H1 (cell line): ENCODE results near the gene GRIN3A. TPM values are rescaled to one million over a fixed set of nuclear protein-coding genes. Genes with fewer than 3 reads are reported as not detected.

Experiments
- CTCF ChIA-PET: fragments of 300-600 bp; sonication (Branson Sonifier 250); formaldehyde crosslinking; loops from one replicate; lab custom pipeline; 2021; ENCODE audit not compliant: partially characterized antibody; lab: Charles Lee
- POLR2A ChIA-PET: fragments of 300-600 bp; sonication (Branson Sonifier 250); formaldehyde crosslinking; loops from one replicate; lab custom pipeline; 2021; ENCODE audit warnings: inconsistent platforms; ENCODE audit not compliant: partially characterized antibody; lab: Charles Lee
- DNase-seq, 2 experiments: peaks; one replicate each; pipeline versions ENCODE4 v3.0.0 to v3.0.0-alpha.2; 2010 to 2022; ENCODE audit warnings: low spot score in 2 of 2, low read depth in 1 of 2, mixed read lengths in 1 of 2
- FAIRE-seq: peaks from 2 replicates; lab custom pipeline; 2011; peaks lifted over from hg19 to GRCh38; lab: Jason Lieb, UNC
- H2AFZ ChIP-seq: 2 replicates; pipeline ENCODE4 v1.8.1; 2012; ENCODE audit warnings: low read length, inconsistent platforms
- H2AK5ac ChIP-seq: 2 replicates; pipeline ENCODE4 v1.6.1; 2013; ENCODE audit warnings: low read depth, low read length
- H2BK120ac ChIP-seq: replicated peaks from 2 replicates; pipeline ENCODE3; 2013; ENCODE audit warnings: low read depth, low read length, inconsistent platforms
- H2BK12ac ChIP-seq: 2 replicates; pipeline ENCODE4 v1.6.1; 2013; ENCODE audit warnings: low read depth, low read length
- H2BK15ac ChIP-seq: 2 replicates; pipeline ENCODE4 v1.6.1; 2013; ENCODE audit warnings: low read length
- H2BK20ac ChIP-seq: 2 replicates; pipeline ENCODE4 v1.6.1; 2013; ENCODE audit warnings: low read length
- H2BK5ac ChIP-seq: 2 replicates; pipeline ENCODE4 v1.6.1; 2013; ENCODE audit warnings: low read depth, low read length
- H3K14ac ChIP-seq: 2 replicates; pipeline ENCODE4 v1.6.1; 2013; ENCODE audit warnings: inconsistent platforms; ENCODE audit not compliant: insufficient read length
- H3K18ac ChIP-seq: 2 replicates; pipeline ENCODE4 v1.6.1; 2013; ENCODE audit warnings: low read length; ENCODE audit errors: extremely low read depth
- H3K23ac ChIP-seq: 2 replicates; pipeline ENCODE4 v1.6.1; 2013; ENCODE audit warnings: inconsistent platforms; ENCODE audit not compliant: insufficient read length
- H3K23me2 ChIP-seq: 2 replicates; pipeline ENCODE4 v1.6.1; 2013; ENCODE audit warnings: low read depth, low read length
- H3K27ac ChIP-seq: 2 replicates; pipeline ENCODE4 v1.6.1; 2011; ENCODE audit warnings: low read depth, low read length, inconsistent platforms
- H3K27me3 ChIP-seq, 4 experiments: replicated peaks in 1 of 4; 1 replicate in 1 of 4; 2 replicates in 3 of 4; pipeline versions ENCODE4 v1.6.1 to v1.8.1; 2011 to 2013; ENCODE audit warnings: low read length in 3 of 4, mild to moderate bottlenecking in 3 of 4, inconsistent platforms in 2 of 4, mixed read lengths in 2 of 4, moderate library complexity in 1 of 4; ENCODE audit not compliant: control insufficient read depth in 3 of 4, insufficient read depth in 3 of 4; ENCODE audit errors: extremely low read depth in 1 of 4
- H3K36me3 ChIP-seq, 4 experiments: 2 replicates each; pipeline versions ENCODE4 v1.6.1 to v1.8.1; 2011 to 2013; ENCODE audit warnings: mild to moderate bottlenecking in 4 of 4, low read length in 3 of 4, moderate library complexity in 2 of 4, control low read depth in 1 of 4, inconsistent platforms in 1 of 4; ENCODE audit not compliant: insufficient read depth in 4 of 4, control insufficient read depth in 2 of 4
- H3K4ac ChIP-seq: replicated peaks from 2 replicates; pipeline ENCODE3; 2013; ENCODE audit warnings: low read length, low read depth, mixed read lengths, inconsistent platforms; ENCODE audit not compliant: insufficient read length
- H3K4me1 ChIP-seq, 4 experiments: replicated peaks in 1 of 4; 1 replicate in 1 of 4; 2 replicates in 3 of 4; pipeline versions ENCODE4 v1.6.1 to v1.8.1; 2011 to 2013; ENCODE audit warnings: low read length in 3 of 4, inconsistent platforms in 2 of 4, mixed read lengths in 1 of 4; ENCODE audit not compliant: insufficient read depth in 4 of 4, control insufficient read depth in 3 of 4
- H3K4me2 ChIP-seq, 2 experiments: 2 replicates each; pipeline versions ENCODE4 v1.6.1 to v1.8.1; 2011 to 2013; ENCODE audit warnings: low read depth in 2 of 2, low read length in 2 of 2, control low read depth in 1 of 2, inconsistent platforms in 1 of 2, mild to moderate bottlenecking in 1 of 2; ENCODE audit not compliant: insufficient read depth in 1 of 2
- H3K4me3 ChIP-seq, 4 experiments: fragments of 200-600, 300-600 bp in 1 of 4; sonication (generic), shearing (Covaris generic), sonication (Bioruptor Twin) in 1 of 4; 2 replicates each; pipeline versions ENCODE4 v1.5.1 to v1.8.1; 2011 to 2016; ENCODE audit warnings: low read length in 4 of 4, low read depth in 3 of 4, control low read depth in 2 of 4, inconsistent platforms in 2 of 4, mild to moderate bottlenecking in 2 of 4, mixed read lengths in 1 of 4, moderate library complexity in 1 of 4; ENCODE audit not compliant: insufficient read depth in 2 of 4; ENCODE audit errors: extremely low read depth in 1 of 4
- H3K56ac ChIP-seq: replicated peaks from 2 replicates; pipeline ENCODE3; 2013; ENCODE audit warnings: low read depth, mild to moderate bottlenecking, mixed read lengths, low read length, inconsistent platforms; ENCODE audit not compliant: insufficient read length
- H3K79me1 ChIP-seq: 2 replicates; pipeline ENCODE4 v1.6.1; 2013; ENCODE audit warnings: low read depth, low read length, control low read depth
- H3K79me2 ChIP-seq, 2 experiments: 2 replicates each; pipeline versions ENCODE4 v1.6.1 to v1.8.1; 2012 to 2013; ENCODE audit warnings: low read length in 2 of 2, mild to moderate bottlenecking in 2 of 2, inconsistent platforms in 1 of 2; ENCODE audit not compliant: insufficient read depth in 2 of 2, control insufficient read depth in 1 of 2
- H3K9ac ChIP-seq, 4 experiments: replicated peaks in 1 of 4; 1 replicate in 1 of 4; 2 replicates in 3 of 4; pipeline versions ENCODE4 v1.6.1 to v1.8.1; 2011 to 2013; ENCODE audit warnings: low read depth in 3 of 4, low read length in 3 of 4, control low read depth in 2 of 4, mild to moderate bottlenecking in 2 of 4, moderate library complexity in 2 of 4, inconsistent platforms in 1 of 4; ENCODE audit errors: extremely low read depth in 1 of 4
- H3K9me3 ChIP-seq, 2 experiments: 2 replicates each; pipeline versions ENCODE4 v1.6.1 to v1.8.1; 2012 to 2013; ENCODE audit warnings: mild to moderate bottlenecking in 2 of 2, moderate library complexity in 2 of 2, control low read depth in 1 of 2, inconsistent platforms in 1 of 2, low read depth in 1 of 2, low read length in 1 of 2, mixed read lengths in 1 of 2; ENCODE audit not compliant: insufficient read depth in 2 of 2
- H4K20me1 ChIP-seq, 2 experiments: replicated peaks in 1 of 2; 2 replicates each; pipeline versions ENCODE3 to v1.8.1; 2011 to 2013; ENCODE audit warnings: inconsistent platforms in 2 of 2, low read length in 2 of 2, mild to moderate bottlenecking in 1 of 2; ENCODE audit not compliant: insufficient read depth in 2 of 2, control insufficient read depth in 1 of 2
- H4K5ac ChIP-seq: 2 replicates; pipeline ENCODE4 v1.6.1; 2013; ENCODE audit warnings: low read length, low read depth, mixed read lengths, inconsistent platforms; ENCODE audit not compliant: insufficient read length
- H4K8ac ChIP-seq: 2 replicates; pipeline ENCODE4 v1.8.0; 2013; ENCODE audit warnings: mild to moderate bottlenecking, moderate library complexity, low read length, inconsistent platforms; ENCODE audit not compliant: insufficient read depth; ENCODE audit errors: extremely low read depth
- H4K91ac ChIP-seq: replicated peaks from 2 replicates; pipeline ENCODE3; 2013; ENCODE audit warnings: low read length, mixed read lengths, inconsistent platforms; ENCODE audit not compliant: insufficient read length
- EGR1 ChIP-seq: IDR thresholded peaks from 2 replicates; pipeline ENCODE4 v1.6.1; 2011; ENCODE audit warnings: low read depth, low read length, borderline replicate concordance
- KDM5A ChIP-seq: fragments of 200-600 bp; IDR thresholded peaks from 2 replicates; pipeline ENCODE4 v1.7.1; 2012; ENCODE audit warnings: mild to moderate bottlenecking, low read length, inconsistent platforms, mixed read lengths
- MAFK ChIP-seq: IDR thresholded peaks from 2 replicates; pipeline ENCODE4 v1.6.1; 2012; ENCODE audit warnings: low read depth, mild to moderate bottlenecking, improper control_type of control experiment, low read length
- POU5F1 ChIP-seq: IDR thresholded peaks from 2 replicates; pipeline ENCODE4 v1.6.1; 2011; ENCODE audit warnings: low read depth, mild to moderate bottlenecking, low read length, moderate library complexity
- SAP30 ChIP-seq: fragments of 300-600 bp; sonication (generic); IDR thresholded peaks from 2 replicates; pipeline ENCODE4 v1.7.1; 2012; ENCODE audit warnings: low read length, moderate library complexity, mild to moderate bottlenecking, inconsistent platforms; ENCODE audit not compliant: insufficient read depth, insufficient replicate concordance
- SIN3A ChIP-seq, 2 experiments: IDR thresholded peaks in 1 of 2; conservative IDR thresholded peaks in 1 of 2; 2 replicates each; pipeline ENCODE4 v1.6.1; 2011 to 2012; ENCODE audit warnings: low read length in 2 of 2, improper control_type of control experiment in 1 of 2, low read depth in 1 of 2, mild to moderate bottlenecking in 1 of 2
- SP2 ChIP-seq: IDR thresholded peaks from 2 replicates; pipeline ENCODE4 v1.6.1; 2012; ENCODE audit warnings: mild to moderate bottlenecking, low read length, inconsistent platforms
- SUZ12 ChIP-seq: fragments of 200-600 bp; sonication (generic); IDR thresholded peaks from 2 replicates; pipeline ENCODE4 v1.6.1; 2012; ENCODE audit warnings: mild to moderate bottlenecking, inconsistent platforms, low read length, moderate library complexity, mixed read lengths
- WGBS, 2 experiments: shearing (Covaris generic) in 1 of 2; methylation state at CpG; one replicate each; pipeline versions ENCODE4 v1.1.6 to v1.1.7; 2013 to 2015; ENCODE audit warnings: low lambda C conversion rate in 2 of 2, mixed read lengths in 2 of 2, inconsistent platforms in 1 of 2, low coverage in 1 of 2, missing lambda C conversion rate in 1 of 2; ENCODE audit not compliant: insufficient replicate concordance in 2 of 2, insufficient coverage in 1 of 2, insufficient read length in 1 of 2; ENCODE audit errors: extremely low coverage in 1 of 2, missing lambda C conversion rate in 1 of 2; 5-methylcytosine and 5-hydroxymethylcytosine counted together
- polyA plus RNA-seq, 7 experiments: library from polyadenylated mRNA; depleted of rRNA in 3 of 7; stranded (reverse) in 5 of 7; unstranded in 2 of 7; fragments of >200 nt in 5 of 7; fragments of 200-250 nt in 2 of 7; gene quantifications; 1 replicate in 5 of 7; 2 replicates in 1 of 7; 4 replicates in 1 of 7; pipeline versions ENCODE4 v1.2.1 to v1.2.3, GENCODE V29; 2011 to 2013; ENCODE audit warnings: missing spikeins in 2 of 7, mixed read lengths in 2 of 7
- total RNA-seq: library from RNA; stranded (reverse); fragmentation: NEBNext Ultra II Directional; extraction: Animal tissue kit (Norgen Biotek cat#: 25700); gene quantifications from 2 replicates; pipeline ENCODE4 v1.2.1, GENCODE V29; 2021

The GRIN3A gene
- total and polyA plus RNA-seq, 2 of the 8 experiments (the other 6 are each of a cell fraction or from before 2014, with no cell fraction given), result 0.04 TPM; not detected in 1

DNA sequence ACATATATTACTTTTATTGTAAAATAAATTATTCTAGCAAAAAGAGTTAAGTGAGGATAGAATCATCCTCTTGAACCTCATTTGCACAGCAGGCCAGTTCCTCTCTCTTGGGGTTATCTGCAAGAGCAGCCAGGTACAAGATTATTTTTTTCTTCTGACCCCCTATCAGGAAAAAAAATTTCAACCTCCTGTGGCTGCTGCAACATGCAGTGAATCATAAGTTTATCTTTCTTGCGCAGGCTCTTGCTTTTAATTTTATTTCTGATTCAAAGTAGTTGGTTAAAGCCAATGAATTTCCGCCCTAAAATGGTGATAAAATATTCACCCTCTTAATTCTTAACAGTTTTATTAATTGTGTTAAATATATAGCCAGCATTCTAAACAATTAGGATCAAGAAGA is 74.0 kb downstream of the GRIN3A start:
- no peak for FAIRE-seq
- no peaks in the 10 kb centered on the region for H3K27me3 ChIP-seq
- no peak overlapping the region for H2BK5ac ChIP-seq
- no peak overlapping the region for H3K27ac ChIP-seq
- H3K14ac ChIP-seq, result no peak overlapping the region
- H2BK12ac ChIP-seq, result no peak overlapping the region
- H3K18ac ChIP-seq, result no peak overlapping the region
- peaks cover 0 to 3% (median 1%) of the 10 kb centered on the region in 4 experiments; a peak in 1 of 7 replicates for H3K4me1 ChIP-seq
- H4K5ac ChIP-seq, result no peak overlapping the region
- no peak overlapping the region for H3K4me2 ChIP-seq
- H2AK5ac ChIP-seq, result no peak overlapping the region
- no peak overlapping the region for H3K4ac ChIP-seq
- no peak overlapping the region for H2AFZ ChIP-seq
- no peaks in the 10 kb centered on the region for H3K79me2 ChIP-seq
- no peak overlapping the region for H4K91ac ChIP-seq
- H3K79me1 ChIP-seq, result no peaks in the 10 kb centered on the region
- H2BK20ac ChIP-seq, result no peak overlapping the region
- CTCF ChIA-PET, result interaction anchor here (1.0 kb wide), 1 partner anchor 30 kb away, joined by 3 read pairs; no protein-coding TSS in a partner anchor
- H4K20me1 ChIP-seq, result no peaks in the 10 kb centered on the region
- WGBS, 2 experiments, result 95% methylated on average over 2 of the region's 2 CpGs; no CpG with 5 or more reads in 1 of the 2 experiments
- no peak overlapping the region for H2BK120ac ChIP-seq
- no peak overlapping the region for H3K9ac ChIP-seq
- no peaks in the 10 kb centered on the region for H3K9me3 ChIP-seq
- H3K4me3 ChIP-seq, result no peak overlapping the region
- TF ChIP-seq EGR1, result no peak
- TF ChIP-seq MAFK, result no peak
- TF ChIP-seq SIN3A (conservative IDR thresholded peaks at IDR 0.05 in 1 of 2, IDR thresholded peaks at IDR 0.05 in 1 of 2; ENCODE audit: low read depth in 1 of 2, low read length in 2 of 2), result no peak
- TF ChIP-seq SUZ12, result no peak
- TF ChIP-seq KDM5A, result no peak
- TF ChIP-seq SP2, result no peak
- no peak for TF ChIP-seq SAP30
- no peak for TF ChIP-seq POU5F1
- H3K23me2 ChIP-seq, result no peaks in the 10 kb centered on the region
- H4K8ac ChIP-seq, result no peak overlapping the region
- H2BK15ac ChIP-seq, result no peak overlapping the region
- POLR2A ChIA-PET, result no interaction called here
- H3K56ac ChIP-seq, result no peak overlapping the region
- H3K36me3 ChIP-seq, result no peaks in the 10 kb centered on the region
- no peak for DNase-seq
- H3K23ac ChIP-seq, result no peak overlapping the region
